GM12865 (cell line): ENCODE results near the gene SLC22A3.

Source experiments
- DNase-seq: peaks from one replicate; pipeline ENCODE4 v3.0.0; 2010; ENCODE audit warnings: low read depth
- H3K4me3 ChIP-seq: 2 replicates; pipeline ENCODE4 v1.5.1; 2011; ENCODE audit warnings: mild to moderate bottlenecking, low read depth, low read length, control low read depth
- CTCF ChIP-seq: IDR thresholded peaks from 2 replicates; pipeline ENCODE4 v1.5.1; 2011; ENCODE audit warnings: low read length, control low read depth, low read depth, inconsistent platforms; ENCODE audit not compliant: insufficient read depth; ENCODE audit errors: missing control alignments

Gene SLC22A3

GRCh38 chr6:160378882-160379281 lies 30.7 kb downstream of the SLC22A3 start:
- no peak for DNase-seq
- no peak for TF ChIP-seq CTCF
- no peak overlapping the region for H3K4me3 ChIP-seq

GRCh38 chr6:160379466-160379865 lies 31.3 kb downstream of the SLC22A3 start:
- no peak for DNase-seq
- no peak for TF ChIP-seq CTCF
- no peak overlapping the region for H3K4me3 ChIP-seq

- no peak overlapping the region for H3K4me3 ChIP-seq
- TF ChIP-seq CTCF = no peak
- no peak for DNase-seq
Observed at GRCh38 chr6:160382946-160383345, 34.8 kb downstream of the SLC22A3 start.

GRCh38 chr6:160386869-160387530 lies 38.8 kb downstream of the SLC22A3 start:
- no peak overlapping the region for H3K4me3 ChIP-seq
- no peak for TF ChIP-seq CTCF
- DNase-seq = no peak

GRCh38 chr6:160387916-160388643 lies 39.9 kb downstream of the SLC22A3 start:
- H3K4me3 ChIP-seq = no peak overlapping the region
- TF ChIP-seq CTCF = no peak
- no peak for DNase-seq

- no peak for DNase-seq
- TF ChIP-seq CTCF = no peak
- H3K4me3 ChIP-seq = no peak overlapping the region
Observed at GRCh38 chr6:160388922-160389321, 40.7 kb downstream of the SLC22A3 start.
